Measurements from ENCODE around the gene TUBB.
"Not testable (repeated sequence)": the region's sequence is repeated elsewhere in the genome, so short reads cannot be mapped to it uniquely, and the experiment has no call there.

The TUBB gene

GRCh38 chr6:30741063-30741779, 21.1 kb downstream of the TUBB start:
- DNase-seq: peak in 1 of 2 donors; percentile 52

GRCh38 chr6:30741789-30742315, 21.7 kb downstream of the TUBB start:
- DNase-seq: peak in 1 of 2 donors; percentile 67

- DNase-seq: peak; percentile 93 to 98
Observed at GRCh38 chr6:30742316-30743098, 22.4 kb downstream of the TUBB start, which contains the start of gene FLOT1. Gene FLOT1, minus strand, starts transcription at chr6:30742687. Its CDS starts 498 bp downstream, at chr6:30742189.

GRCh38 chr6:30743099-30744053, 23.2 kb downstream of the TUBB start:
- DNase-seq: peak; percentile 48 to 57

GRCh38 chr6:30744054-30744805, 24.1 kb downstream of the TUBB start, which contains the start of gene IER3:
Gene IER3, minus strand, starts transcription at chr6:30744547. Its CDS starts 29 bp downstream, at chr6:30744518.
- DNase-seq: peak; percentile 85 to 90

GRCh38 chr6:30747300-30747687, 27.1 kb downstream of the TUBB start:
- DNase-seq: no peak

GRCh38 chr6:30747902-30748769, 28.0 kb downstream of the TUBB start:
- DNase-seq: no peak

- no peak for DNase-seq
Observed at GRCh38 chr6:30748851-30749540, 28.8 kb downstream of the TUBB start.

GRCh38 chr6:30749554-30750378, 29.6 kb downstream of the TUBB start:
- DNase-seq: no peak

- DNase-seq: no peak
Observed at GRCh38 chr6:30750379-30750668, 30.2 kb downstream of the TUBB start.

GRCh38 chr6:30752157-30752927, 32.2 kb downstream of the TUBB start:
- DNase-seq: no peak

GRCh38 chr6:30754631-30755030, 34.5 kb downstream of the TUBB start:
- DNase-seq: no peak

GRCh38 chr6:30756405-30757003, 36.4 kb downstream of the TUBB start:
- not testable (repeated sequence) for DNase-seq

GRCh38 chr6:30757261-30757904, 37.2 kb downstream of the TUBB start:
- DNase-seq: no peak

GRCh38 chr6:30759575-30760239, 39.6 kb downstream of the TUBB start:
- DNase-seq: no peak

GRCh38 chr6:30760549-30760948, 40.4 kb downstream of the TUBB start:
- no peak for DNase-seq

Measured in stimulated activated CD4-positive, alpha-beta T cell treated with anti-CD3 and anti-CD28 coated beads, Interleukin-2, amount 100 ng/mL, for 24 hours (primary cell).